ENCODE results near the gene HID1. TPM values are rescaled to one million over a fixed set of nuclear protein-coding genes. Genes with fewer than 3 reads are reported as not detected.

The HID1 gene
- total RNA-seq, 1 experiment from 2014 or later = 43.8 TPM

GRCh38 chr17:74994440-74994839 is 21.9 kb upstream of the HID1 start (continued):
- TF ChIP-seq RAD21 (IDR thresholded peaks at IDR 0.05; ENCODE audit: low read depth) (no peak), CEBPB (IDR thresholded peaks at IDR 0.05; ENCODE audit: low read depth) (no peak)

DNA sequence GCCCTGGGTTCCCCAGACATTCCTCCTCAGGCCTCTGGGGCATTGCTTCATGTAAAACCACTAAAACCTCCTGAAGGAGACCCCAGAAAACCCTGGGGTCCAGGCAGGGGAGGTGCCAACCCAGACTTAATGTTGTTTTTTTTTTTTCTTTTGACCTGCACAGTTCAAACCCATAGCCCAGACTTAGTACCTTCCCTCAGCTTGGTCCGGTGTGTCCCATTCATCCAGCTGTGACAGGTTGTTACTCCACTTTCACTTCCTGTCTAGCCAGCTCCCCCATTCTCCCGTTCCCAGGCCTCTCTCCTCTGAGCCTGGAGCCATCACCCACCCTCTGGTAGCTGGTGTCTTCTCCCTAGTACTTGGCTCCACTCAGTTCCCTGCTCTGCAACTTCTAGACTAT is 19.7 kb upstream of the HID1 start:
- no peak for ATAC-seq
- H3K9me2 ChIP-seq (ENCODE audit: insufficient read depth) = no peaks in the 10 kb centered on the region
- ChIA-PET RAD21 (ENCODE audit: low non-redundant PET in 1 of 2, low total read pairs in 2 of 2, uncharacterized antibody in 2 of 2, unreplicated experiment in 2 of 2) (no interaction called here), POLR2A (interaction anchor here (1.5 kb wide), 1 partner anchor 21 kb away, joined by 4 read pairs; no protein-coding TSS in a partner anchor), CTCF (interaction anchor here (4.0 kb wide), 1 partner anchor 31 kb away, joined by 16 read pairs; no protein-coding TSS in a partner anchor)
- H4K20me1 ChIP-seq (ENCODE audit: insufficient read depth) = no peaks in the 10 kb centered on the region
- H3K9ac ChIP-seq (ENCODE audit: low read length) = peak overlapping the region; percentile 62
- peaks cover 32% of the 10 kb centered on the region; the same call in 1 of the 2 replicates for H3K79me2 ChIP-seq (ENCODE audit: insufficient read depth, low read length)
- H3K4me1 ChIP-seq (ENCODE audit: control insufficient read depth in 1 of 2, insufficient read depth in 2 of 2, low read length in 2 of 2) = peaks cover 40 to 56% of the 10 kb centered on the region in 2 experiments
- DNase-seq (ENCODE audit: low read depth, low spot score) = no peak
- intact Hi-C loops (cut with micrococcal nuclease) = no loop called here
- H2AFZ ChIP-seq (ENCODE audit: low read depth, low read length, poor library complexity, severe bottlenecking) = no peak overlapping the region
- no peak for TF ChIP-seq POLR2AphosphoS5 (IDR thresholded peaks at IDR 0.05; ENCODE audit: low read depth, low read length)
- no peak for TF ChIP-seq SP1 (IDR thresholded peaks at IDR 0.05; ENCODE audit: low read depth)
- H3K27ac ChIP-seq (ENCODE audit: low read depth, low read length) = peak overlapping the region; percentile 74
- no peaks in the 10 kb centered on the region for H3K9me3 ChIP-seq (ENCODE audit: control insufficient read depth in 1 of 2, insufficient read depth in 1 of 2, low read depth in 1 of 2, low read length in 2 of 2)
- H3K27me3 ChIP-seq (ENCODE audit: insufficient read depth, low read length) = no peaks in the 10 kb centered on the region
- H3K4me3 ChIP-seq (replicated peaks in 1 of 2; ENCODE audit: low read depth in 1 of 2, low read length in 2 of 2) = peak overlapping the region in 1 of 2 experiments; percentile 12; a peak in 1 of 4 replicates
- no TSS peak for BruUV-seq (replicated peaks)
- peak overlapping the region; percentile 79 for H3K4me2 ChIP-seq (ENCODE audit: low read length)
- H3K36me3 ChIP-seq (ENCODE audit: control insufficient read depth in 1 of 2, insufficient read depth in 2 of 2, low read length in 2 of 2) = no peaks in the 10 kb centered on the region

DNA sequence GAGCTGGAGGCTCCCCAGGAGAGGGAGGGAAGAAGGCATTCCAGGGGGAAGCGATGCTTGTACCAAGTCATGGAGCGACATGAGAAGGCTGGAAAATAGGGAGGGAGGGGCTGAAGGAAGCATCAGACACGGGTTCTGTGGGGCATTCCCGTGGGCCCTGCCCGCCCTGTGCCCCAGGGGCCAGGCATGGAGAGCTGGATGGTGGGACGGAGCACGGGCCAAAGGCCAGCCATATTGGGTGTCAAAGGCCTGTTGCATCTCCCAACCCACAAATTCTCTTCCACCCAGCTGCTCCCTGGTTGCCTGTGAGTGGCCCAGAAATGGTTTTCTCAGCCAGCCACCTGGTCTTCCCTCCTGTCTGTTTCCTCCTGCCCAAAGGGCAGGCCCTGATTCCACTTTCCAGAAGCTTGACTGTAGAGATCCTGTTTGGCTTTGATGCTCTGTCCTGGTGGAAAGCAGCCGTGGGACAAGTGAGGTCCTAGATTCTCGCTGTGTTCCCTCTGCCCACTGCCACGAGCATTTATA is 18.1 kb upstream of the HID1 start:
- ATAC-seq (no peak), DNase-seq (ENCODE audit: low read depth, low spot score) (no peak)
- no peaks in the 10 kb centered on the region for H4K20me1 ChIP-seq (ENCODE audit: insufficient read depth)
- ChIA-PET CTCF (interaction anchor here (1.0 to 4.0 kb wide), 2 partner anchors 29 to 211 kb away, joined by 3 to 16 read pairs; no protein-coding TSS in a partner anchor), RAD21 (ENCODE audit: low non-redundant PET in 1 of 2, low total read pairs in 2 of 2, uncharacterized antibody in 2 of 2, unreplicated experiment in 2 of 2) (no interaction called here), POLR2A (interaction anchor here (0.8 to 1.2 kb wide), 2 partner anchors 20 to 21 kb away, joined by 3 to 4 read pairs; no protein-coding TSS in a partner anchor)
- BruUV-seq (replicated peaks) = no TSS peak
- H2AFZ ChIP-seq (ENCODE audit: low read depth, low read length, poor library complexity, severe bottlenecking) = no peak overlapping the region
- no peaks in the 10 kb centered on the region for H3K9me2 ChIP-seq (ENCODE audit: insufficient read depth)
- peaks cover 32% of the 10 kb centered on the region; the same call in 1 of the 2 replicates for H3K79me2 ChIP-seq (ENCODE audit: insufficient read depth, low read length)
- H3K27ac ChIP-seq (ENCODE audit: low read depth, low read length) = peak overlapping the region; percentile 74
- peak overlapping the region; percentile 28 for H3K4me2 ChIP-seq (ENCODE audit: low read length)
- no peaks in the 10 kb centered on the region for H3K36me3 ChIP-seq (ENCODE audit: control insufficient read depth in 1 of 2, insufficient read depth in 2 of 2, low read length in 2 of 2)
- H3K9me3 ChIP-seq (ENCODE audit: control insufficient read depth in 1 of 2, insufficient read depth in 1 of 2, low read depth in 1 of 2, low read length in 2 of 2) = no peaks in the 10 kb centered on the region
- intact Hi-C loops (cut with micrococcal nuclease) = no loop called here
- 0 out of 2 replicates have a peak overlapping the region, but pooled peaks have one; percentile 6 for H3K9ac ChIP-seq (ENCODE audit: low read length)
- no peaks in the 10 kb centered on the region for H3K27me3 ChIP-seq (ENCODE audit: insufficient read depth, low read length)
- no peak overlapping the region for H3K4me3 ChIP-seq (replicated peaks in 1 of 2; ENCODE audit: low read depth in 1 of 2, low read length in 2 of 2)
- peaks cover 45 to 56% of the 10 kb centered on the region in 2 experiments for H3K4me1 ChIP-seq (ENCODE audit: control insufficient read depth in 1 of 2, insufficient read depth in 2 of 2, low read length in 2 of 2)
- TF ChIP-seq, protein P1, sequence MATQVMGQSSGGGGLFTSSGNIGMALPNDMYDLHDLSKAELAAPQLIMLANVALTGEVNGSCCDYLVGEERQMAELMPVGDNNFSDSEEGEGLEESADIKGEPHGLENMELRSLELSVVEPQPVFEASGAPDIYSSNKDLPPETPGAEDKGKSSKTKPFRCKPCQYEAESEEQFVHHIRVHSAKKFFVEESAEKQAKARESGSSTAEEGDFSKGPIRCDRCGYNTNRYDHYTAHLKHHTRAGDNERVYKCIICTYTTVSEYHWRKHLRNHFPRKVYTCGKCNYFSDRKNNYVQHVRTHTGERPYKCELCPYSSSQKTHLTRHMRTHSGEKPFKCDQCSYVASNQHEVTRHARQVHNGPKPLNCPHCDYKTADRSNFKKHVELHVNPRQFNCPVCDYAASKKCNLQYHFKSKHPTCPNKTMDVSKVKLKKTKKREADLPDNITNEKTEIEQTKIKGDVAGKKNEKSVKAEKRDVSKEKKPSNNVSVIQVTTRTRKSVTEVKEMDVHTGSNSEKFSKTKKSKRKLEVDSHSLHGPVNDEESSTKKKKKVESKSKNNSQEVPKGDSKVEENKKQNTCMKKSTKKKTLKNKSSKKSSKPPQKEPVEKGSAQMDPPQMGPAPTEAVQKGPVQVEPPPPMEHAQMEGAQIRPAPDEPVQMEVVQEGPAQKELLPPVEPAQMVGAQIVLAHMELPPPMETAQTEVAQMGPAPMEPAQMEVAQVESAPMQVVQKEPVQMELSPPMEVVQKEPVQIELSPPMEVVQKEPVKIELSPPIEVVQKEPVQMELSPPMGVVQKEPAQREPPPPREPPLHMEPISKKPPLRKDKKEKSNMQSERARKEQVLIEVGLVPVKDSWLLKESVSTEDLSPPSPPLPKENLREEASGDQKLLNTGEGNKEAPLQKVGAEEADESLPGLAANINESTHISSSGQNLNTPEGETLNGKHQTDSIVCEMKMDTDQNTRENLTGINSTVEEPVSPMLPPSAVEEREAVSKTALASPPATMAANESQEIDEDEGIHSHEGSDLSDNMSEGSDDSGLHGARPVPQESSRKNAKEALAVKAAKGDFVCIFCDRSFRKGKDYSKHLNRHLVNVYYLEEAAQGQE (IDR thresholded peaks at IDR 0.05; ENCODE audit: low read depth) = no peak
- TF ChIP-seq EZH2phosphoT487 (IDR thresholded peaks at IDR 0.05; ENCODE audit: borderline replicate concordance) (no peak), SIN3A (IDR thresholded peaks at IDR 0.05; ENCODE audit: low read depth) (no peak), SRF (IDR thresholded peaks at IDR 0.05; ENCODE audit: low read depth) (no peak), JUND (IDR thresholded peaks at IDR 0.05) (no peak), CEBPB (IDR thresholded peaks at IDR 0.05; ENCODE audit: low read depth) (no peak), FOSL1 (IDR thresholded peaks at IDR 0.05; ENCODE audit: low read depth) (no peak), ZNF274 (IDR thresholded peaks at IDR 0.05; ENCODE audit: low read depth, low read length) (no peak)
- TF ChIP-seq, protein P2, sequence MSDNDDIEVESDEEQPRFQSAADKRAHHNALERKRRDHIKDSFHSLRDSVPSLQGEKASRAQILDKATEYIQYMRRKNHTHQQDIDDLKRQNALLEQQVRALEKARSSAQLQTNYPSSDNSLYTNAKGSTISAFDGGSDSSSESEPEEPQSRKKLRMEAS (IDR thresholded peaks at IDR 0.05) = no peak
- TF ChIP-seq, protein P3, sequence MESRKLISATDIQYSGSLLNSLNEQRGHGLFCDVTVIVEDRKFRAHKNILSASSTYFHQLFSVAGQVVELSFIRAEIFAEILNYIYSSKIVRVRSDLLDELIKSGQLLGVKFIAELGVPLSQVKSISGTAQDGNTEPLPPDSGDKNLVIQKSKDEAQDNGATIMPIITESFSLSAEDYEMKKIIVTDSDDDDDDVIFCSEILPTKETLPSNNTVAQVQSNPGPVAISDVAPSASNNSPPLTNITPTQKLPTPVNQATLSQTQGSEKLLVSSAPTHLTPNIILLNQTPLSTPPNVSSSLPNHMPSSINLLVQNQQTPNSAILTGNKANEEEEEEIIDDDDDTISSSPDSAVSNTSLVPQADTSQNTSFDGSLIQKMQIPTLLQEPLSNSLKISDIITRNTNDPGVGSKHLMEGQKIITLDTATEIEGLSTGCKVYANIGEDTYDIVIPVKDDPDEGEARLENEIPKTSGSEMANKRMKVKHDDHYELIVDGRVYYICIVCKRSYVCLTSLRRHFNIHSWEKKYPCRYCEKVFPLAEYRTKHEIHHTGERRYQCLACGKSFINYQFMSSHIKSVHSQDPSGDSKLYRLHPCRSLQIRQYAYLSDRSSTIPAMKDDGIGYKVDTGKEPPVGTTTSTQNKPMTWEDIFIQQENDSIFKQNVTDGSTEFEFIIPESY (IDR thresholded peaks at IDR 0.05; ENCODE audit: extremely low read depth, insufficient replicate concordance, low read length) = no peak
